Cardiac fibroblast (primary cell): ENCODE results near the gene MET.
"Not testable (repeated sequence)": the region's sequence is repeated elsewhere in the genome, so short reads cannot be mapped to it uniquely, and the experiment has no call there.

Experiments
- DNase-seq, 2 donors: peaks; one replicate each; pipeline versions ENCODE4 v3.0.0 to v3.0.0-alpha.2; 2010; ENCODE audit warnings: low read depth in 2 of 2
- H3K4me3 ChIP-seq, 2 donors: replicated peaks in 1 of 2; 1 replicate in 1 of 2; 2 replicates in 1 of 2; pipeline ENCODE4 v1.5.1; 2011; ENCODE audit warnings: low read depth in 2 of 2, low read length in 2 of 2, mild to moderate bottlenecking in 2 of 2, moderate library complexity in 1 of 2
- CTCF ChIP-seq: IDR thresholded peaks from one replicate; pipeline ENCODE4 v1.5.1; 2011; ENCODE audit warnings: low read depth, mild to moderate bottlenecking, low read length, inconsistent platforms

The MET gene

GRCh38 chr7:116632384-116632783 is 39.6 kb upstream of the MET start:
- no peak overlapping the region for H3K4me3 ChIP-seq
- DNase-seq: peak in 1 of 2 donors; percentile 3
- no peak for TF ChIP-seq CTCF

GRCh38 chr7:116633131-116633988 is 38.6 kb upstream of the MET start:
- no peak overlapping the region for H3K4me3 ChIP-seq
- no peak for TF ChIP-seq CTCF
- peak; percentile 14 to 80 for DNase-seq

- TF ChIP-seq CTCF: no peak
- DNase-seq: no peak
- H3K4me3 ChIP-seq: no peak overlapping the region
These were observed 35.0 kb upstream of the MET start for GRCh38 chr7:116636997-116637396.

- not testable (repeated sequence) for DNase-seq, H3K4me3 ChIP-seq
These were observed 33.4 kb upstream of the MET start for GRCh38 chr7:116638592-116638991.

- TF ChIP-seq CTCF: no peak
- H3K4me3 ChIP-seq: no peak overlapping the region
- DNase-seq: no peak
These were observed 30.3 kb upstream of the MET start for GRCh38 chr7:116641551-116642153.

- not testable (repeated sequence) for DNase-seq, H3K4me3 ChIP-seq
These were observed 28.8 kb upstream of the MET start for GRCh38 chr7:116643148-116643547.

GRCh38 chr7:116644628-116645027 is 27.4 kb upstream of the MET start:
- DNase-seq: no peak
- no peak for TF ChIP-seq CTCF
- H3K4me3 ChIP-seq: no peak overlapping the region

GRCh38 chr7:116647290-116647689 is 24.7 kb upstream of the MET start:
- H3K4me3 ChIP-seq: no peak overlapping the region
- no peak for DNase-seq
- no peak for TF ChIP-seq CTCF
